HG02610 (cell line): ENCODE data around the gene ASPSCR1.

ENCODE experiments used
- ATAC-seq: cut with Tn5 transposase; IDR thresholded peaks from one replicate; pipeline ENCODE4 v1.9.1; 2021; ENCODE audit warnings: mild to moderate bottlenecking, moderate library complexity; ENCODE audit not compliant: unreplicated experiment

ASPSCR1 gene

GRCh38 chr17:82051776-82052637 lies 74.6 kb downstream of the ASPSCR1 start, which contains the start of the genes GPS1 and RFNG:
Gene GPS1, plus strand, starts transcription at chr17:82051898. Its CDS starts 34 bp downstream, at chr17:82051932.
Gene RFNG, minus strand, starts transcription at chr17:82051811. Its CDS starts 45 bp downstream, at chr17:82051766.
- peak; percentile 47 for ATAC-seq

DNA sequence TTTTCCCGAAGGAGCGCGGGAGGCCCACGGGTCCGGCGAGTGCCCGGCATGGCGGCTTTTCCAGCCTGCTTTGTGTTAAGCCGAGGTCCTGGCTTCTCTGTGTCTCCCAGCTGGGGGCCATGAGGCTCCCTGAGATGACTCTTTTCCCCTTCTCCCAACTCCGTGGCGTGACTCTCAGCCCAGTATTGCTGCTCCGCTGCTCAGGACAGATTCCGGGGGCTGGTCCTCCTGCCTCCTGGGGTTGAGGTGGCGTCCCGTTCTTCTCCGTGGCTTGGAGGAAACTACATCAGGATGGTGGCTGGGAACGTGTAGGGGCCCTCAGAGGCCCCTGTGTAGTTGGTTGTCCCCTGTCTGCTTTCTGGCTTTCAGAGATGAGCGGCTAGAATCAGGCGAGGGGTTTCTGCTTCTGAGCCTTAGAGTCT lies 75.2 kb downstream of the ASPSCR1 start:
- ATAC-seq = no peak

GRCh38 chr17:82053130-82053529 lies 75.7 kb downstream of the ASPSCR1 start:
- no peak for ATAC-seq

GRCh38 chr17:82053556-82054263 lies 76.3 kb downstream of the ASPSCR1 start:
- no peak for ATAC-seq

DNA sequence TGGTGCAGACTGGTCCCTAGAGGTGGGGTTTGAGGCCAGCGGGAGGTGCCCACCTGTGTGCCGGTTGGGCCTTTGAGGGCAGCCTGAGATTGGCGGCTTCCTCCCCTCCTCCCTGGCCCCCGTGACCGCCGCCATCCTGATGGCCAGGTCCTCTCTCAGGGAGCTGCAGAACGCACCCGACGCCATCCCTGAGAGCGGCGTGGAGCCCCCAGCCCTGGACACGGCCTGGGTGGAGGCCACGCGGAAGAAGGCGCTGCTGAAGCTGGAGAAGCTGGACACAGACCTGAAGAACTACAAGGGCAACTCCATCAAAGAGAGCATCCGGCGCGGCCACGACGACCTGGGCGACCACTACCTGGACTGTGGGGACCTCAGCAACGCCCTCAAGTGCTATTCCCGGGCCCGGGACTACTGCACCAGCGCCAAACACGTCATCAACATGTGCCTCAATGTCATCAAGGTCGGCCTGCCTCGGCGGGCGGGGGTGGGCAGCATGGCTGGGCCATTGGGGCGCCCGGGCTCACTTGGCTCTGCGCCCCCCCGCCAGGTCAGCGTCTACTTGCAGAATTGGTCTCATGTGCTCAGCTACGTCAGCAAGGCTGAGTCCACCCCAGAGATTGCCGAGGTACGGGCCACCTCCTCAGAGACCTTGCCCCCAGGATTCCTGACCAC lies 77.1 kb downstream of the ASPSCR1 start:
- no peak for ATAC-seq

- no peak for ATAC-seq
Observed at GRCh38 chr17:82055023-82055964, 77.9 kb downstream of the ASPSCR1 start.

DNA sequence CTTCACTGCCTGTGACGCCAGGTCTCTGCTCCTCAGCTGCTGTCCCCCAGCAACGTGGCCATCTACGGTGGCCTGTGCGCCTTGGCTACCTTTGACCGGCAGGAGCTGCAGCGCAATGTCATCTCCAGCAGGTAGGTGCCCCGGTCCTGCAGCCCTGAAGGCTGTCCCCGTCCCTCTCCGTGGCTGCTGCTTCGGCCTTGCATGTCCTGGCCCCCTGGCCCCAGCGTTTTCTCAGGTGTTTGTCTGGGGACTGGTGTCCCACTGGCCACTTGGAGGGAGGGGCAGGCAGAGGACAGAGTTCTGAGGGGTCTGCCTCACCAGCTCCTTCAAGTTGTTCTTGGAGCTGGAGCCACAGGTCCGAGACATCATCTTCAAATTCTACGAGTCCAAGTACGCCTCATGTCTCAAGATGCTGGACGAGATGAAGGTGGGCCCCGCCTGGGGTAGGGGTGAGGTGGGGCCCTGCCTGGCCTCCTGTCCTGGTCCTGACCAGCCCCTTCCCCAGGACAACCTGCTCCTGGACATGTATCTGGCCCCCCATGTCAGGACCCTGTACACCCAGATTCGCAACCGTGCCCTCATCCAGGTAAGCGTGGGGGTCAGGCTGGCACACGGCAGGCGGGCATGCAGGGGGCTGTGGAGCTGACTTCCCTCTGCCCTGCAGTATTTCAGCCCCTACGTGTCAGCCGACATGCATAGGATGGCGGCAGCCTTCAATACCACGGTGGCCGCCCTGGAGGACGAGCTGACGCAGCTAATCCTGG lies 78.7 kb downstream of the ASPSCR1 start:
- ATAC-seq = no peak

DNA sequence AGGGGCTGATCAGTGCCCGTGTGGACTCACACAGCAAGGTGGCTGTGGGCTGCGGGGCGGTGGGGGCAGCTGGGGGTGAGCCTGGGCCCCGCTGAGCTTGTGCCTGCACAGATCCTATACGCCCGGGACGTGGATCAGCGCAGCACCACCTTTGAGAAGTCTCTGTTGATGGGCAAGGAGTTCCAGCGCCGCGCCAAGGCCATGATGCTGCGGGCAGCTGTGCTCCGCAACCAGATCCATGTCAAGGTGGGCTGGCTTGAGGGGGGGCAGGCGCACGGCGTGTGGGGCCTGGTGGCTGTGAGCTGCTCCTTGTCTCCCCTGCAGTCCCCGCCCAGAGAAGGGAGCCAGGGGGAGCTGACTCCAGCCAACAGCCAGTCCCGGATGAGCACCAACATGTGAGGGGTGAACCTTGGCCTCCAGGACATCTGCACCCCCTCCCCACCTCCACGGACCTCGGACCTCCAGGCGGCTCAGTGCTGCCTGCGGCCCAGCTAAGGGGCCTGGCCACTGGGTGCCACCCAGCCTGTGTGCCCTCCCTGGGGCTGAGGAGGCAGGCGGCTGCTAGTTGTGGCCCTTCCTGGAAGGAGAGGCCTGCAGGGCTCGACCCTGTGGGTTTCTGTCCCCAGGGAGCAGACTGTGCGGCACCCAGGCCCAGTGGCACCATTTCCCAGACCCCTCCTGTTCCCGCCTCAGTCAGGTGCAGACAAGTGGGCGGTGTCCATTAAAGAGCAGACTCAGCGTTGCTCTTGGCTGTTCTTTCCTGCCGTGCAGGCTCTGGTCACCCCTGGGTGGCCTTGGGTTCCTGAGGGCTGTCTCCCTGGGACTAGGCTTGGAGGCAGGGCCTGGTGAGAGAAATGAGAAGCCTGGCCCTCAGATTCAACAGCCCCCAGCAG lies 79.5 kb downstream of the ASPSCR1 start:
- no peak for ATAC-seq

- no peak for ATAC-seq
Observed at GRCh38 chr17:82058230-82058854, 80.9 kb downstream of the ASPSCR1 start.

DNA sequence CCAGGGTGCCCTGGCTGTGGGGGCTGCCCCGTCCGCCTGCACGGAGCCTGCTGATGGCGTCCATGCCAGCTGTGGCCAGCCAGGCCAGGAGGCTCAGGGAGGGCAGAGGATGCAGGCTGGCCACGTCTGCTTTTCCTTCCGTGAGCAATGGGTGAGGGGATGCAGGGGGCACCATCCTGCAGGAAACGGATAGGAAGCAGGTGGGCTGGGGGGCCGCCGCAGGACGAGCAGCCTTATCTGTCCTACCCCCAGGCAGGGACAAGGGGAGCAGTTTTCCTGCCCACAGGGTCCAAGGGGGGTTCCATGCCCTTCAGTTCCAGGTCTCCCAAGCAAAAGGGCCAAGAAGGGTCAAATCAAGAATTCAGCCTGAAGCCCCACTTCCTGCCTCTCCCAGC lies 81.4 kb downstream of the ASPSCR1 start:
- ATAC-seq = no peak

- ATAC-seq = no peak
Observed at GRCh38 chr17:82059272-82060000, 82.0 kb downstream of the ASPSCR1 start.

GRCh38 chr17:82060001-82060380 lies 82.6 kb downstream of the ASPSCR1 start:
- no peak for ATAC-seq

GRCh38 chr17:82060614-82061013 lies 83.2 kb downstream of the ASPSCR1 start:
- ATAC-seq = no peak

DNA sequence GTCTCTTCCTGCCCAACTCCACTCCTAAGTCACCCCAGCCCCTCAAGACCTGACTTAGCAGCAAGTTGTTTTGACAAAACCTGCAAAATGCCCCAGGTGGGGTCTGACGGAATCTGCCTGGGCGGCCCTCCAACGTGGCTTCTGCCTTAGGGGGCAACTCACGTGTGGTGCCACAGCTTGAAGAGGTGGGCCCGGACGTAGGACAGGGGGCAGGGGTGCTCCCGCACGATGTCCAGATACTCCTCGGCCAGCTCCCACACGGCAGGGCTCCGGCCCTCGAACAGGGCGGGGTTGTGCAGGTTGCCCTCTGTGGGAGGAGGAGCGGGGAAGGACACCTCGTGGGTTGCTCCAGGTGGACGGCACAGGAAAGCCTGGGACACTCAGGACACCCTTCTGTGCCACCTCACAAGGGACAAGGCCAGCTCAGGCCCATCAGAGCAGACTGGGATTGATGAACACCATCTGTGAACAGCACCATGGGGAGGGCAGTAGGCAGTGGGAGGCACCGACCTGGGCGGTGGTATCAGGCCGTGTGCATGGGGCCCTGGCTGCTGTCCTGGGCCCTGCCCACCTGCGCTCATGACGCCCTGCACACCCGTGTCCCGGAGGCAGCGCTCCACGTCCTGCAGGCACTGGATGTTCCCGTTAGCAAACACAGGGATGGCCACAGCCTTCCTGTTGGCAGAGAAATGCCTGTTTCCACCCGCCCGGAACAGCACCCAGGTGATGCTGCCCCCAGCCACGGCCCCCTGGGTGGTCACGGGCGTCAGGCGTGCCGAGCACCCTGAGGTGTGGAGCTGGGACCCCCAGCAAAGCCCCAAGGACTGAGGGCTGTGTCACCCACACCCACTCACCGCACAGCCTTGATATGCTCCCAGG lies 83.9 kb downstream of the ASPSCR1 start:
- no peak for ATAC-seq

- ATAC-seq = no peak
Observed at GRCh38 chr17:82062076-82062983, 84.9 kb downstream of the ASPSCR1 start.

DNA sequence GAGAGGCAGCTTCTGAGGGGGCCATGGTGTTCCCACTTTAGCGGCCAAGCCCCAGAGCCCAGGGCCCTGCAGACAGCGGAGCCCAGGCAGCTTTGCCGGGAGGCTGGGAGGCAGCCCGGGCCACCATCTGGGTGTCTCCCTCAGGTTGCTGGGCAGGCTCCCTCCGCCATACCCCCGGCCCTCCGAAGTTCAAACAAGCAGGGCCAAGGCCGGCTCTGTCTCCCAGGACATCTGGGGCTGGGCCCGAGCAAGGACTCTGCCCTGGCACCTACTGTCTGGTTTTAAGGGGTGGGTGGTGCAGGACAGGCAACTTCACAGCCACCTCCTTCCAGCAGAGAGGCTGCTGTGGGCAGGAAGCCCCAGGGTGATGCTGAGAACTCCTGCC lies 85.5 kb downstream of the ASPSCR1 start:
- no peak for ATAC-seq
